ENCODE measurements around the gene ZNRF1.

GRCh38 chr16:74984529-74985296 is 14.1 kb upstream of the ZNRF1 start, which contains the start of gene WDR59:
- no peak for TF ChIP-seq TCF7L2 (IDR thresholded peaks at IDR 0.05; ENCODE audit: borderline replicate concordance, extremely low read depth, insufficient read depth, insufficient read length)
- no peak for TF ChIP-seq JUND (IDR thresholded peaks at IDR 0.05)
- no peak for TF ChIP-seq CTCF (IDR thresholded peaks at IDR 0.05 in 2 of 3, conservative IDR thresholded peaks at IDR 0.05 in 1 of 3; ENCODE audit: borderline replicate concordance in 1 of 3, insufficient read depth in 1 of 3, low read depth in 2 of 3, low read length in 2 of 3)
- TF ChIP-seq ZFX (IDR thresholded peaks at IDR 0.05): no peak
- no peak for TF ChIP-seq YY1 (IDR thresholded peaks at IDR 0.05; ENCODE audit: extremely low read depth, insufficient replicate concordance, low read depth, low read length)
- TF ChIP-seq SP1 (IDR thresholded peaks at IDR 0.05; ENCODE audit: low read depth): peak; percentile 86
- no peak for TF ChIP-seq ATF3 (IDR thresholded peaks at IDR 0.05)
- TF ChIP-seq SIN3A (IDR thresholded peaks at IDR 0.05; ENCODE audit: low read depth): no peak
- no peak for TF ChIP-seq RAD21 (IDR thresholded peaks at IDR 0.05; ENCODE audit: low read depth)
- TF ChIP-seq POLR2A (IDR thresholded peaks at IDR 0.05; ENCODE audit: borderline replicate concordance, extremely low read depth, insufficient read depth, insufficient read length): no peak
- no peak for TF ChIP-seq MAX (IDR thresholded peaks at IDR 0.05)
- peak; percentile 75 for TF ChIP-seq POLR2AphosphoS5 (IDR thresholded peaks at IDR 0.05; ENCODE audit: low read depth, low read length)
- no peak for TF ChIP-seq EZH2 (IDR thresholded peaks at IDR 0.05)
